Retinal pigment epithelial cell (primary cell): ENCODE results near the gene GADD45G.

Source experiments
- DNase-seq: peaks from one replicate; pipeline ENCODE4 v3.0.0-alpha.2; 2010; ENCODE audit warnings: low read depth
- H3K4me3 ChIP-seq: 2 replicates; pipeline ENCODE4 v1.5.1; 2011; ENCODE audit warnings: mild to moderate bottlenecking, low read length, control low read depth, moderate library complexity
- CTCF ChIP-seq: conservative IDR thresholded peaks from 2 replicates; pipeline ENCODE4 v1.5.1; 2011; ENCODE audit warnings: low read depth, low read length, control low read depth, inconsistent platforms

The GADD45G gene

GRCh38 chr9:89592963-89593726 is 11.7 kb upstream of the GADD45G start:
- no peak overlapping the region for H3K4me3 ChIP-seq
- no peak for DNase-seq
- peak; percentile 17 for TF ChIP-seq CTCF

- DNase-seq, result no peak
- H3K4me3 ChIP-seq, result no peak overlapping the region
- peak; percentile 93 for TF ChIP-seq CTCF
Observed at GRCh38 chr9:89593727-89594427, 10.9 kb upstream of the GADD45G start.

GRCh38 chr9:89594811-89595550 is 9.8 kb upstream of the GADD45G start:
- no peak overlapping the region for H3K4me3 ChIP-seq
- DNase-seq, result no peak
- TF ChIP-seq CTCF, result no peak

GRCh38 chr9:89595646-89596045 is 9.2 kb upstream of the GADD45G start:
- DNase-seq, result no peak
- TF ChIP-seq CTCF, result no peak

GRCh38 chr9:89596937-89597555 is 7.8 kb upstream of the GADD45G start:
- no peak overlapping the region for H3K4me3 ChIP-seq
- TF ChIP-seq CTCF, result no peak
- DNase-seq, result no peak

More at GRCh38 chr9:89595646-89596045, 9.2 kb upstream of the GADD45G start:
- H3K4me3 ChIP-seq, result no peak overlapping the region

GRCh38 chr9:89597711-89598362 is 7.0 kb upstream of the GADD45G start:
- TF ChIP-seq CTCF, result peak; percentile 86
- H3K4me3 ChIP-seq, result no peak overlapping the region
- no peak for DNase-seq
